ENCODE results near the gene ARGLU1.

ARGLU1 gene

GRCh38 chr13:106526738-106527444 is 41.0 kb downstream of the ARGLU1 start:
- no peak for DNase-seq (ENCODE audit: low read depth in 2 of 2)

GRCh38 chr13:106525865-106526264 is 42.1 kb downstream of the ARGLU1 start:
- DNase-seq (ENCODE audit: low read depth in 2 of 2): no peak

- no peak for DNase-seq (ENCODE audit: low read depth in 2 of 2)
These were observed 43.8 kb downstream of the ARGLU1 start for GRCh38 chr13:106524108-106524507.

- no peak for DNase-seq (ENCODE audit: low read depth in 2 of 2)
These were observed 44.4 kb downstream of the ARGLU1 start for GRCh38 chr13:106523576-106523975.

- DNase-seq (ENCODE audit: low read depth in 2 of 2): no peak
These were observed 44.9 kb downstream of the ARGLU1 start for GRCh38 chr13:106522898-106523525.

DNA sequence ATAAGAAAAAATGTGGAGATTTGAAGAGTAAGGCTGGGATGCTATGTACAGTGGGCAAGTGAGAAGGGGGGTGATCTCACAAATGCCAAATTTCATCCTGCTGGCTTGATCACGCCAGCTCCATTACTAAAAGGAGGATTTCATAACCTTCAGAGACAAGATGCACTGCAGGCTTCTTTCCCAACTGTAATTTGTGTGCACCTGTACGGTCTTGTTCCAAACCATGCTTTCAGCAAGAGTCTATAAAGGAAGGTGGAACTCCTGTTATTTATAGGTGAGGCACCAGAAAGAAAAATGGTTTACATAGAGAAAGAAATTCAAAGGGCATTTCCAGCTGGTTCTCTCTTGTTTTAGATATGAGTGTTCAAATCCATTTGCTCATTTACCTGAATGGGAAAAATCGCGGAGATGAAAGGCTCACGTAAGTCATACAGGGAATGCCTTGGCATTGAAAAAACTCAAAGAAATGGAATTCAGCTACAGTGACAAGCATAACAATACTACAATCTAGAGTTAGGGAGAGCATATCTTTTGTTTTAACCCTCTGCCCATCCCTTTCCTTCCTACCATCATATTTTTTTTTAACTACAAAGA is 45.7 kb downstream of the ARGLU1 start:
- no peak for DNase-seq (ENCODE audit: low read depth in 2 of 2)

DNA sequence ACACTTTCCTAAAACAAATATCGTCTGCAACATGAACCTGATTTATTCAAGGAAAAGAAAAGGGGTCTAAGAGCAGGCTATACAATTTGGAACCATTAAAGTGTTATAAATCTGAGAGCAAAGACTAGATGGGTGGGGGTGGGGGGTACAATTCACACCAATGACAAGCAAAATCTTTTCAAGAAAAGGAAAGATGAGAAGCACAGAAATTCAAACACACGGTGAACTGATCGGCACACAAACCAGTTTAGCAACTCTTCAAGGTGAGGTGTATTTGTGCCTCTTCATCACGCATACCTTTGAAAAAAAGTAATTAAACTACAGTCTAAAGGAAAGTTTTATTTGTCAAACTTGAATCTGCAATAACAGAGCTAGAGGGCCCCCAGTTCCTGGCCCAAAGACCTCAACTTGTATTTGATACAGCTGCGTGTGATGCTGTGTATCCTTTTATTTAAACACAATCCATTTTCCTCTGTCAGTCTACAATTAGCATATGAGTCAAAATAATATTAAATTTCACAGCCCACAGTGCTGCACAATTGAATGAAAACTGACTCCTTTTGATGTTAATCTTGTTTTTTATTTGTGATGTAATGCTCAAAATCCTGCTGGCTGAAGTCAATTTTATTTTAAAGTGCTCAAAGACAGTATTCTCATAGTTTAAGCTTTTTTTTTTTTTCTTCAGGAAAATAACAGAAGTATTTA is 46.7 kb downstream of the ARGLU1 start:
- DNase-seq (ENCODE audit: low read depth in 2 of 2): no peak

GRCh38 chr13:106520251-106521054 is 47.5 kb downstream of the ARGLU1 start:
- DNase-seq (ENCODE audit: low read depth in 2 of 2): no peak

DNA sequence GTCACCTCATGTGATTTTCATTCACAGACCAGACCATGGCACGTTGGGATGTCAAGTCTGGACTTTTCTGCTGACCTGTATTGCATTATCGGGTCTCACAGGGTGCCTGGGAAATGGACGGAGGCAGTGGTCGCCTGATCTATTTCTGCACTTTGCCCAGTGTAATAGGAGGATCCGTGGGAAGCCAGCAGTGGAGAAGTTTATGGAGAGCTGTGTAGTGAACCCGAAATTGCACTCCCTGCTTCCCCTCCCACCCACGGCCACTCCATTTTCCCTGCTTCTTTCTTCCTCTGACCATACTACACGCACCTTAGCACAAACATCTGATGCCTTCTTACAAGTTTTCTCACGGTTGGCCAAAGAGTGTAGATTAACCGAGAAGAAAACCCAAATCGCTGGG is 49.4 kb downstream of the ARGLU1 start:
- no peak for DNase-seq (ENCODE audit: low read depth in 2 of 2)

- no peak for DNase-seq (ENCODE audit: low read depth in 2 of 2)
These were observed 50.7 kb downstream of the ARGLU1 start for GRCh38 chr13:106517109-106517847.

DNA sequence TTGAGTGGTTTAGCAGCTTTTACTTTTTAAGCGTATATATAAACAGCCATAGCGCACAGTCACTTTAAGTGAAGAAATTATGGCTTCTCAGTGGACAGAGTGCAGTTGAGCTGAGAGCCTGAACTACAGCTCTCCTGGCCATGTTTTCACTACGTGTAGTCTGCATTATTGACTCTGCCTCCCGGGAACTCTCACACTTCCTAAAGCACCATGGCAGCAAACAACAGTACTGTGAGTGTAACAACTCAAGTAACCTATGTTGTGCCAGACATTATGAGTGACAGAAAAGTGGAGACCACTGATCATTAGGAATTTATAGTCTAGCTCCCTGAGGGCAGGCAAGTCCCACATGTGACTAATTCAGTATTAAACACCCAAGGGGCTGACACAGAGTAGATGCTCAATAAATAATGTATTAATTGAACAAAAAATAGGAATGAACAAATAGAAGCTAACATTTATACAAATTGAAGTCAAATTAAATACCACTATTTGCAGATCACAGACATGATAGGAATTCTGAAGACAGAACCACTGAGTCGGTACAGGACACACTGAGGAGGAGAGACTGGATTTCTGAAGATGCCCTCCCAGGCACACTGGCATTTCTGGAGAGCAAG is 52.2 kb downstream of the ARGLU1 start:
- DNase-seq (ENCODE audit: low read depth in 2 of 2): no peak

GRCh38 chr13:106514928-106515634 is 52.9 kb downstream of the ARGLU1 start:
- no peak for DNase-seq (ENCODE audit: low read depth in 2 of 2)

DNA sequence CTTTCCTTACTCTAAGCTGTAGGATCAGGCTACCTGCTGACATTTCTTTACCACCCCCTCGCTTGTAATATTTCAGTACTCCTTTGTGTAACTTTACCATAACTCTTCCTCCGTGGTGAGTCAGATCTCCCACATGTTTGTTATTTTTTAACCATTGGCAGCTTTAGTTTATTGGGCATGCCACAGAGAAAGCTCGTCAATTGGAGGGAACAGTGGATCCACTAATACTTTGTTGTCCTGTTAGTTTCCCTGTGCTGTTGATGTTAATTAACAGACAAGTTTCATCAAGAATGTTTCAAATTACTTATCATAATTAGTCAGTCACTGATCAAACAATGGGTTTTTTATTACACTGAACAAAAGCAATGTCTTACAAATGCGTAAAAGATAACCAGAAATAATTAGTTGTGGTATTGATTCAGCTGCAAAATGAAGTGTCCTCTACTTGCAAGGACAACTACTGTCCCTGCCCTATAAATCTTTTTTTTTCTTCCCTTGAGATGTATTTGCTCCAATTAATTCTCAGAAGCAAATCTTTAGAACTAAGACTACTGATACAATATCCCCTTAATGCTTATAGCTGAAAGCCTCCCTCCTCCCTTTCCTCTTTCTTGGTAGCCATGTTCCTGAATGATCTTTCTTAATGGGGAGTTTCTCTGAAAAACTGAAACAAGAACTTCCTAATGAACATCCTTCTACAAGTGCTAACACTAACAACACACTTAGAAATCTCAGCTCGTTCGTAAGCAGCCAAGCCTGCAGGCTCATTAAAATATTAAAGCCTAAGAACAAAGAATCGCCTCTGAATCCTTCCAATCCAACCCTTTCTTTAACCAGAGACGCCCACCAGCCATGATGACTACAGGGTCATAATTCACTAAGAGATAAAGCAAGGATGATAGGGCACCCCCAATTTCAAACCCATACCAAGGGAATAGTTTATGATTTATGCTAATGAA is 54.6 kb downstream of the ARGLU1 start:
- no peak for DNase-seq (ENCODE audit: low read depth in 2 of 2)

- no peak for DNase-seq (ENCODE audit: low read depth in 2 of 2)
These were observed 60.2 kb downstream of the ARGLU1 start for GRCh38 chr13:106507560-106508274.

DNA sequence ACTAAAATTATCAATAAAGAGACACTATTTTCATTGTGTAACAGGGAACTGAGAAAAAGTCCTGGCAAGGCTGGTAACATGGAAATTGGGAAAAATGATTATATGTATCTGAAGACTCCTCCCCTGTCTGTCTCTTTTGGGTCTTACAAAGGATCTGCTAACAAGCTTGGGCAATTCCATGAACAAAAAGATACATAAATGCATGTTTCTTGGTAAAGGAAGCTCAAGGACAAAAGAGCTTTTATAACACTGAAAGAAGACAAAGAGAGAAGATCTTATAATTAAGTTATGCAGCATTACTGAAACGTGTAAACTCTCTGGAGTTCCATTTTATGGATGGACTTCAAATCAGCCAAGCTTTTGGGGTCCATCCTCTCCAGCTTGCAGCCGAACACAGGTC is 61.7 kb downstream of the ARGLU1 start:
- no peak for DNase-seq (ENCODE audit: low read depth in 2 of 2)

GRCh38 chr13:106505732-106506131 is 62.2 kb downstream of the ARGLU1 start:
- no peak for DNase-seq (ENCODE audit: low read depth in 2 of 2)

GRCh38 chr13:106505295-106505694 is 62.6 kb downstream of the ARGLU1 start:
- DNase-seq (ENCODE audit: low read depth in 2 of 2): no peak

Measured in stimulated activated CD4-positive, alpha-beta T cell treated with anti-CD3 and anti-CD28 coated beads, Interleukin-1b, Interleukin-23, amount 100 ng/mL, for 4 hours (primary cell).